ENCODE results near the gene ZNF283. TPM values are rescaled to one million over a fixed set of nuclear protein-coding genes. Genes with fewer than 3 reads are reported as not detected.

The ZNF283 gene
- total RNA-seq, 2 donors from 2014 or later: 7.1 to 10.1 TPM

DNA sequence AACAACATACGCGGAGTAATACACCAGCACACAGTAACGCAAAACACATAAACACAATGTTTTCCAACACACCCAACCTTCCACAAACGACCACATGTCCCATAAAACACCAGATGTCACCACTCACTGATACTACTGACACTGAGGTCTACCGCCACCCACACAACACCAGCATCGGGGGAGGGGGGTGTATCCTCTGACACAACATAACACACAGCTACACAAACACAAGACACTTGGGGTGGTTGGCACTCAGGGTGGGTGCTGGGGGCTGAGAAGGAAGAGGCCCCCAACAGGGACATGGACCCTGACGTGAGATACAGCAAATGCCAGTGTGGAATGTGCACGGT, 44.8 kb upstream of the ZNF283 start:
- Mint-ChIP-seq H3K36me3 (ENCODE audit: low read depth) (no peaks in the 10 kb centered on the region), H3K4me1 (peaks cover 14% of the 10 kb centered on the region), H3K9me3 (no peaks in the 10 kb centered on the region), H3K27ac (no peak overlapping the region), H3K4me3 (no peak overlapping the region), H3K27me3 (ENCODE audit: insufficient read depth) (peaks cover 42% of the 10 kb centered on the region)
- H3K4me3 ChIP-seq (ENCODE audit: low read length): no peak overlapping the region
- no peaks in the 10 kb centered on the region for H3K9me3 ChIP-seq (ENCODE audit: control insufficient read depth, low read length)
- H3K4me1 ChIP-seq (ENCODE audit: control insufficient read depth, insufficient read depth, low read length): no peaks in the 10 kb centered on the region
- no peaks in the 10 kb centered on the region for H3K27me3 ChIP-seq (ENCODE audit: control insufficient read depth, insufficient read depth, low read length, poor library complexity, severe bottlenecking)
- no peaks in the 10 kb centered on the region for H3K36me3 ChIP-seq (ENCODE audit: control insufficient read depth, insufficient read depth, low read length)
- no peak overlapping the region for H3K27ac ChIP-seq (ENCODE audit: low read depth, low read length)
- H3K9ac ChIP-seq (ENCODE audit: extremely low read depth, low read length, poor library complexity, severe bottlenecking): no peak overlapping the region
- 50 to 79% methylated on average over 2 to 8 of the region's 8 CpGs for WGBS, 2 experiments (ENCODE audit: insufficient coverage in 1 of 2, insufficient read length in 1 of 2)
- no peak for DNase-seq
- TF ChIP-seq, protein P1, sequence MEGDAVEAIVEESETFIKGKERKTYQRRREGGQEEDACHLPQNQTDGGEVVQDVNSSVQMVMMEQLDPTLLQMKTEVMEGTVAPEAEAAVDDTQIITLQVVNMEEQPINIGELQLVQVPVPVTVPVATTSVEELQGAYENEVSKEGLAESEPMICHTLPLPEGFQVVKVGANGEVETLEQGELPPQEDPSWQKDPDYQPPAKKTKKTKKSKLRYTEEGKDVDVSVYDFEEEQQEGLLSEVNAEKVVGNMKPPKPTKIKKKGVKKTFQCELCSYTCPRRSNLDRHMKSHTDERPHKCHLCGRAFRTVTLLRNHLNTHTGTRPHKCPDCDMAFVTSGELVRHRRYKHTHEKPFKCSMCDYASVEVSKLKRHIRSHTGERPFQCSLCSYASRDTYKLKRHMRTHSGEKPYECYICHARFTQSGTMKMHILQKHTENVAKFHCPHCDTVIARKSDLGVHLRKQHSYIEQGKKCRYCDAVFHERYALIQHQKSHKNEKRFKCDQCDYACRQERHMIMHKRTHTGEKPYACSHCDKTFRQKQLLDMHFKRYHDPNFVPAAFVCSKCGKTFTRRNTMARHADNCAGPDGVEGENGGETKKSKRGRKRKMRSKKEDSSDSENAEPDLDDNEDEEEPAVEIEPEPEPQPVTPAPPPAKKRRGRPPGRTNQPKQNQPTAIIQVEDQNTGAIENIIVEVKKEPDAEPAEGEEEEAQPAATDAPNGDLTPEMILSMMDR (conservative IDR thresholded peaks at IDR 0.05): no peak

DNA sequence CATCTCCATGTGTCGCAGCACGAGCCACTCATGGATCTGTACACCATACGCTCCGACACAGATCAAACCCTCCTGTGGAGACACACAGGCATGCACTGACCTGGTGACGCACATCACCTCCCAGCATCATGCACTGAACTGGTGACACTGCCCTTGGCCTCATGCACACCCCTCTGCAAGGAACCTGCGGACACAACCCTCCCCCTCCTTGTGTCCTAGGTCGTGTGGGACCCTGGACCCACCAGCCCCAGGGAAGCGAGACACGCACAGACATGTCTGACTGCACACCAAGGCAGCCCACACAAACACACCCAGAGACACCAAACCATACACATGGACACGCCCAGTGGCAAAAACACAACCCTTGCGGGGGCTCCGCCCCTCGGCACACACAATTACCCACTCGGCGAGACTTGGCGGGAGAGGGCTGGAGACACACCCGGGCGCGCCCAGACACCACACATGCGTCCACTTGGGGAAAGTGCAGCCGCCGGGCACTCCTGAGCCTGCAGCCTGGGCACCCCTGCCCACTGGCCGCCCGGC, 44.4 kb upstream of the ZNF283 start:
- Histone ChIP-seq H3K27ac (ENCODE audit: low read depth, low read length) (no peak overlapping the region), H3K36me3 (ENCODE audit: control insufficient read depth, insufficient read depth, low read length) (no peaks in the 10 kb centered on the region), H3K9ac (ENCODE audit: extremely low read depth, low read length, poor library complexity, severe bottlenecking) (no peak overlapping the region), H3K9me3 (ENCODE audit: control insufficient read depth, low read length) (no peaks in the 10 kb centered on the region), H3K4me3 (ENCODE audit: low read length) (no peak overlapping the region), H3K4me1 (ENCODE audit: control insufficient read depth, insufficient read depth, low read length) (no peaks in the 10 kb centered on the region), H3K27me3 (ENCODE audit: control insufficient read depth, insufficient read depth, low read length, poor library complexity, severe bottlenecking) (no peaks in the 10 kb centered on the region)
- 89 to 96% methylated on average over 12 to 24 of the region's 24 CpGs for WGBS, 2 experiments (ENCODE audit: insufficient coverage in 1 of 2, insufficient read length in 1 of 2)
- DNase-seq: no peak
- TF ChIP-seq, protein P1 (conservative IDR thresholded peaks at IDR 0.05): no peak
- H3K4me3 Mint-ChIP-seq: no peak overlapping the region
- H3K4me1 Mint-ChIP-seq: peaks cover 14% of the 10 kb centered on the region
- peaks cover 38% of the 10 kb centered on the region for H3K27me3 Mint-ChIP-seq (ENCODE audit: insufficient read depth)
- no peaks in the 10 kb centered on the region for H3K36me3 Mint-ChIP-seq (ENCODE audit: low read depth)
- H3K9me3 Mint-ChIP-seq: no peaks in the 10 kb centered on the region
- H3K27ac Mint-ChIP-seq: no peak overlapping the region

DNA sequence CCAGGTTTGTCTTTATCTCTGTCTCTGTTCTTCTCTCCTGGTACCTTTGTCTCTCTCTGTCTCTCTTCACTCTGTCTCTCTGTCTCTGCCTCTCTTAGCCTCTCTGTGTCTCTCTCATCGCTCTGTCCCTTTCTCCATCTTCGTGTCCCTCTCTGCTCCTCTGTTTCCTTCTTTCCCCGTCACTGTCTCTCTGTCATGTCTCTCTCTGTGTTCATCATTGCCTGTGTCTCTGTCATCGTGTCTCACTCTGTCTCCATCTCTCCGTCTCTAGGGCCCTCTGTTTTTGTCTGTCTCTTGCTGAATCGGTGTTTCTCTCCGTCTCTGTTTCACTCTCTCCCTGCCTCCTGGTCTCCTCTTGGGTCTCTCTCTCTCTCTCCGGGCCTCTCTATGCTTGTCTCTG, 43.5 kb upstream of the ZNF283 start:
- Mint-ChIP-seq H3K27me3 (ENCODE audit: insufficient read depth) (peaks cover 32% of the 10 kb centered on the region), H3K4me1 (peaks cover 7% of the 10 kb centered on the region), H3K4me3 (no peak overlapping the region), H3K36me3 (ENCODE audit: low read depth) (no peaks in the 10 kb centered on the region), H3K9me3 (no peaks in the 10 kb centered on the region), H3K27ac (no peak overlapping the region)
- Histone ChIP-seq H3K9ac (ENCODE audit: extremely low read depth, low read length, poor library complexity, severe bottlenecking) (no peak overlapping the region), H3K36me3 (ENCODE audit: control insufficient read depth, insufficient read depth, low read length) (no peaks in the 10 kb centered on the region), H3K9me3 (ENCODE audit: control insufficient read depth, low read length) (no peaks in the 10 kb centered on the region), H3K27me3 (ENCODE audit: control insufficient read depth, insufficient read depth, low read length, poor library complexity, severe bottlenecking) (no peaks in the 10 kb centered on the region), H3K27ac (ENCODE audit: low read depth, low read length) (no peak overlapping the region), H3K4me3 (ENCODE audit: low read length) (no peak overlapping the region), H3K4me1 (ENCODE audit: control insufficient read depth, insufficient read depth, low read length) (no peaks in the 10 kb centered on the region)
- no peak for DNase-seq
- 91 to 96% methylated on average over 8 of the region's 8 CpGs for WGBS, 2 experiments (ENCODE audit: insufficient coverage in 1 of 2, insufficient read length in 1 of 2)
- TF ChIP-seq, protein P1 (conservative IDR thresholded peaks at IDR 0.05): no peak
